Right kidney (tissue), 1 donor: ENCODE results near the gene SLC9C2.

Source experiments
- DNase-seq: peaks from one replicate; pipeline ENCODE4 v3.0.0-alpha.2; 2016

SLC9C2 gene

GRCh38 chr1:173451981-173452380 lies 150.9 kb downstream of the SLC9C2 start:
- DNase-seq, result no peak
